GM18867 (cell line): ENCODE measurements around the gene COL4A1.

ENCODE experiments used
- ATAC-seq: cut with Tn5 transposase; IDR thresholded peaks from one replicate; pipeline ENCODE4 v1.9.1; 2021; ENCODE audit warnings: mild to moderate bottlenecking, moderate library complexity; ENCODE audit not compliant: unreplicated experiment

The COL4A1 gene

GRCh38 chr13:110208116-110208515 lies 98.8 kb downstream of the COL4A1 start:
- ATAC-seq = no peak

GRCh38 chr13:110206996-110207395 lies 100.0 kb downstream of the COL4A1 start:
- ATAC-seq = no peak

GRCh38 chr13:110206185-110206584 lies 100.8 kb downstream of the COL4A1 start:
- no peak for ATAC-seq

- no peak for ATAC-seq
Observed at GRCh38 chr13:110201114-110201513, 105.8 kb downstream of the COL4A1 start.

GRCh38 chr13:110200276-110200870 lies 106.6 kb downstream of the COL4A1 start:
- no peak for ATAC-seq

GRCh38 chr13:110199046-110199831 lies 107.7 kb downstream of the COL4A1 start:
- ATAC-seq = no peak

GRCh38 chr13:110197471-110197870 lies 109.5 kb downstream of the COL4A1 start:
- ATAC-seq = no peak

GRCh38 chr13:110197026-110197425 lies 109.9 kb downstream of the COL4A1 start:
- no peak for ATAC-seq

GRCh38 chr13:110195547-110196485 lies 111.1 kb downstream of the COL4A1 start:
- no peak for ATAC-seq

GRCh38 chr13:110194451-110194850 lies 112.5 kb downstream of the COL4A1 start:
- no peak for ATAC-seq

GRCh38 chr13:110193491-110193890 lies 113.5 kb downstream of the COL4A1 start:
- ATAC-seq = no peak

- ATAC-seq = no peak
Observed at GRCh38 chr13:110192472-110192871, 114.5 kb downstream of the COL4A1 start.

- ATAC-seq = no peak
Observed at GRCh38 chr13:110187641-110188161, 119.3 kb downstream of the COL4A1 start.

GRCh38 chr13:110186231-110186855 lies 120.6 kb downstream of the COL4A1 start:
- no peak for ATAC-seq

GRCh38 chr13:110185696-110186095 lies 121.3 kb downstream of the COL4A1 start:
- ATAC-seq = no peak

- ATAC-seq = no peak
Observed at GRCh38 chr13:110183910-110184309, 123.0 kb downstream of the COL4A1 start.

- no peak for ATAC-seq
Observed at GRCh38 chr13:110182461-110182860, 124.5 kb downstream of the COL4A1 start.

GRCh38 chr13:110182003-110182402 lies 125.0 kb downstream of the COL4A1 start:
- ATAC-seq = no peak

- no peak for ATAC-seq
Observed at GRCh38 chr13:110179857-110180147, 127.2 kb downstream of the COL4A1 start.

- ATAC-seq = no peak
Observed at GRCh38 chr13:110179116-110179856, 127.7 kb downstream of the COL4A1 start.
